ENCODE measurements around the gene SCARB1. TPM values are rescaled to one million over a fixed set of nuclear protein-coding genes. Genes with fewer than 3 reads are reported as not detected.

Gene SCARB1
- total RNA-seq, 1 donor from 2014 or later, result 20.8 TPM

- peak; percentile 93 for DNase-seq (ENCODE audit: low spot score)
These were observed 117.6 kb downstream of the SCARB1 start for GRCh38 chr12:124745891-124746570.

GRCh38 chr12:124745465-124745890 is 118.2 kb downstream of the SCARB1 start:
- DNase-seq (ENCODE audit: low spot score), result no peak

GRCh38 chr12:124744659-124745464 is 118.8 kb downstream of the SCARB1 start:
- no peak for DNase-seq (ENCODE audit: low spot score)

GRCh38 chr12:124744273-124744640 is 119.4 kb downstream of the SCARB1 start:
- DNase-seq (ENCODE audit: low spot score), result no peak

- DNase-seq (ENCODE audit: low spot score), result no peak
These were observed 120.0 kb downstream of the SCARB1 start for GRCh38 chr12:124743479-124744272.

GRCh38 chr12:124742678-124743077 is 121.0 kb downstream of the SCARB1 start:
- DNase-seq (ENCODE audit: low spot score), result no peak

GRCh38 chr12:124742111-124742510 is 121.6 kb downstream of the SCARB1 start:
- DNase-seq (ENCODE audit: low spot score), result no peak

- no peak for DNase-seq (ENCODE audit: low spot score)
These were observed 122.5 kb downstream of the SCARB1 start for GRCh38 chr12:124741211-124741610.

- no peak for DNase-seq (ENCODE audit: low spot score)
These were observed 123.0 kb downstream of the SCARB1 start for GRCh38 chr12:124740691-124741137.

- DNase-seq (ENCODE audit: low spot score), result no peak
These were observed 123.6 kb downstream of the SCARB1 start for GRCh38 chr12:124739953-124740561.

GRCh38 chr12:124738636-124739467 is 124.8 kb downstream of the SCARB1 start:
- DNase-seq (ENCODE audit: low spot score), result no peak

GRCh38 chr12:124737772-124738635 is 125.7 kb downstream of the SCARB1 start:
- DNase-seq (ENCODE audit: low spot score), result no peak

- DNase-seq (ENCODE audit: low spot score), result no peak
These were observed 126.6 kb downstream of the SCARB1 start for GRCh38 chr12:124737040-124737419.

- no peak for DNase-seq (ENCODE audit: low spot score)
These were observed 127.3 kb downstream of the SCARB1 start for GRCh38 chr12:124736115-124737039.

GRCh38 chr12:124734224-124734788 is 129.4 kb downstream of the SCARB1 start:
- no peak for DNase-seq (ENCODE audit: low spot score)

GRCh38 chr12:124733086-124733485 is 130.6 kb downstream of the SCARB1 start:
- DNase-seq (ENCODE audit: low spot score), result no peak

- no peak for DNase-seq (ENCODE audit: low spot score)
These were observed 131.2 kb downstream of the SCARB1 start for GRCh38 chr12:124732275-124733075.

GRCh38 chr12:124731869-124732268 is 131.8 kb downstream of the SCARB1 start:
- DNase-seq (ENCODE audit: low spot score), result no peak
